Urinary bladder (tissue), 4 donors: ENCODE results near the gene ITPK1. TPM values are rescaled to one million over a fixed set of nuclear protein-coding genes. Genes with fewer than 3 reads are reported as not detected.

Experiments
- DNase-seq: peaks from one replicate; pipeline ENCODE4 v3.0.0-alpha.2; 2015; ENCODE audit errors: extremely low spot score
- H3K27ac ChIP-seq: one replicate; pipeline ENCODE4 v1.5.1; 2013; ENCODE audit warnings: low read depth, mild to moderate bottlenecking, moderate library complexity
- H3K36me3 ChIP-seq: one replicate; pipeline ENCODE4 v1.6.1; 2013; ENCODE audit warnings: mild to moderate bottlenecking, moderate library complexity; ENCODE audit not compliant: insufficient read depth
- H3K4me1 ChIP-seq: one replicate; pipeline ENCODE4 v1.6.1; 2013; ENCODE audit warnings: mild to moderate bottlenecking, moderate library complexity; ENCODE audit not compliant: insufficient read depth
- H3K4me3 ChIP-seq: one replicate; pipeline ENCODE4 v1.5.1; 2013; ENCODE audit warnings: low read depth, low read length
- WGBS: extraction: QIAGEN DNeasy Blood & Tissue Kit; methylation state at CpG from one replicate; pipeline ENCODE4 v1.1.7; 2013; 5-methylcytosine and 5-hydroxymethylcytosine counted together
- polyA plus RNA-seq: library from polyadenylated mRNA; stranded (reverse); fragments of 200-250 nt; gene quantifications from one replicate; pipeline ENCODE4 v1.2.3, GENCODE V29; 2013
- total RNA-seq: library from RNA; depleted of rRNA; stranded (reverse); fragments of >200 nt; gene quantifications from one replicate; pipeline ENCODE4 v1.2.3, GENCODE V29; 2014
- donor health status: healthy with polysubstance abuse.
- donor health status: healthy.

ITPK1 gene
- total and polyA plus RNA-seq, 2 donors = 15.8 to 109 TPM

DNA sequence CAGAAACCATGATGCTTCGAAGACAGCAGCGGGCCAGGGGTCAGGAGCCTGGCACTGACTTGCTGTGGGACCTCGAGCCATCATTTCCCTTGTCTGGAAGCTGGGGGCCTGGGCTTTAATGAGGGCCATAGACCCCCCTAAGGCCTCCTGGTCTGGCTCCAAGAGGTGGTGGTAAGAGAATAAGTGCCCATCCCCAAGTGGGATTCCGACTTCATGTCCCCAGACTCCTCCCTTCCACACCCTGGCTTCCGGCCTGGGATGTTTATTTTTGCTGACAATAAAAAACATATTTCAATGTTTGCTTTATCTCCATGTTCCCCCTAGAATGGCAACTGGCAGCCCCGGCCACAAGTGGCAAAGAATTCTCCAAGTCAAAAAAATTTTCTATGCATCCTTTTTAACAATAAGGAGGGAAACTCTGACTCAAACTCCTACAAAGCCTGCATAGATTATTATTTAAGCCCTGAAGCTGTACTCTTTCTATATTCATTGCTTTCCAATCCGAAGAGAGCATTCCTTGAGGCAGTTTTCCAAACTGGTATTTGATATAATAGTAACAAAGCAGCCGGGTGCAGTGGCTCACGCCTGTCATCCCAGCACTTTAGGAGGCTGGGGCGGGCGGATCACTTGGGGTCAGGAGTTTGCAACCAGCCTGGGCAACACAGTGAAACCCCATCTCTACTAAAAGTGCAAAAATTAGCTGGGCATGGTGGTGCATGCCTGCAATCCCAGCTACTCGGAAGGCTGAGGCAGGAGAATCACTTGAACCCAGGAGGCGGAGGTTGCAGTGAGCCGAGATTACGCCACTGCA lies 84.0 kb downstream of the ITPK1 start:
- Histone ChIP-seq H3K4me1 (no peaks in the 10 kb centered on the region), H3K27ac (no peak overlapping the region), H3K36me3 (no peaks in the 10 kb centered on the region), H3K4me3 (no peak overlapping the region)
- 74% methylated on average over 15 of the region's 15 CpGs for WGBS
- no peak for DNase-seq

DNA sequence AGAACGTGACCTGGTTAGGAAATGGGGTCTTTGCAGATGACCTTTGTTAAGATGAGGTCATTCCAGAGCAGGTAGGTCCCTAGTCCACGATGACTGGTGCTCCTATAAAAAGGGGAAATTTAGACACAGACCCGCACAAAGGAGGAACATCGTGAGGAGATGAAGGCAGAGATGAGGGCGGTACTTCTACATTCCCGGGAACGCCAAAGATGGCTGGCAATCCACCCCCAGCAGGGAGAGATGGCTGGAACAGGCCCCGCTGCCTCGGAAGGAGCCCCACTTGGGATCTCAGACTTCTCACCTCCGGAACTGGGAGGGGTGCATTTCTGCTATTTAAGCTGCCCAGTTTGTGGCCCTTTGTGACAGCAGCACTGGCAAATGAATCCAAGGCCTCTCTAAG lies 85.0 kb downstream of the ITPK1 start:
- no peak for DNase-seq
- Histone ChIP-seq H3K4me3 (no peak overlapping the region), H3K27ac (no peak overlapping the region), H3K4me1 (no peaks in the 10 kb centered on the region), H3K36me3 (no peaks in the 10 kb centered on the region)
- 87% methylated on average over 10 of the region's 10 CpGs for WGBS

DNA sequence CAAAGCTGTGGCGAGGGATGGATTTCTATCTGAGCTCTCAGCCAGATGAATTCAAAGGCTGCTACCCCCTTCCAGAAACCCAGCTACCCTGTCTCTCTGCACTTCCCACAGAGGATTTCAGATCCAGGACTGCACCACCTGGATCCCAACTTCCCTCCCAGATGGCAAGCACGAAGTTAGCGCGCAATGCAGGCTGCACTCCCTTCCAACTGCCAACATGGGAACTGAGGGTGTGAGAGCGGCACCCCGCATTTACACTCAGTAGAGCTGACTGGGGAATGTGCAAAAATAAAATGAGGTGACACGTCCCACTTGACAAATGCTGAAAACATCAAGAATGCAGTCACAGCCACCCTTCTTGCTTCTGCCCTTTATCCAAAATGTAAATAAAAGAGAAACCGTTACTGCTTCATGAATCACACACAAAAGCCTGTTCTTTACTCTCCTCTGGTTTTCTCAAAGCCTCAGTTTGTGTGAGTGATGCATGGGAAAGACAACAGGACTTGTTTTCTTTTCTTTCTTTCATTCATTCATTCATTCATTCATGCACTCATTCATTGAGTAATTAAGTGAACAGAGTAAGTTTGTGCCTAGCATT lies 85.7 kb downstream of the ITPK1 start:
- DNase-seq = no peak
- H3K36me3 ChIP-seq = no peaks in the 10 kb centered on the region
- no peak overlapping the region for H3K4me3 ChIP-seq
- no peak overlapping the region for H3K27ac ChIP-seq
- WGBS = 87% methylated on average over 8 of the region's 8 CpGs
- no peaks in the 10 kb centered on the region for H3K4me1 ChIP-seq

DNA sequence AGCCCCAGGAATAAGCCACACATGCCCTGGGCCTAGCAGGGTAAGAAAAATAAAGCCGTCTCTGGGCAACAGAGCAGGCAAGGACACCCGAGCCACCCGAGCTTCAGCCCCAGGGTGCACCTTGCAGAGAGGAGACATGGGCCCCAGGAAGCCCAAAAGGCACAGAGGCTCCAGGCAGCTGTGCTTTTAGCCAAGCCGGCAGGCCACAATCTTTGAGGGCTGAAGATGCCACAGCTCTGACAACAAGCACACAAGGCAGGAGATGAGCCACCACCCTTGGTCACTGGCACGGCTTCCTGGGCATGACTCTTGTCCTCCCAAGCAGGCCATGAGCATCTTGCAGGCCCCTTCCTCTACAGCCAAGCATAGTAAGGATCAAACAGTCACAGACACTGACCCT lies 86.3 kb downstream of the ITPK1 start:
- Histone ChIP-seq H3K4me3 (no peak overlapping the region), H3K36me3 (no peaks in the 10 kb centered on the region), H3K4me1 (no peaks in the 10 kb centered on the region), H3K27ac (no peak overlapping the region)
- no peak for DNase-seq
- 93% methylated on average over 5 of the region's 5 CpGs for WGBS

DNA sequence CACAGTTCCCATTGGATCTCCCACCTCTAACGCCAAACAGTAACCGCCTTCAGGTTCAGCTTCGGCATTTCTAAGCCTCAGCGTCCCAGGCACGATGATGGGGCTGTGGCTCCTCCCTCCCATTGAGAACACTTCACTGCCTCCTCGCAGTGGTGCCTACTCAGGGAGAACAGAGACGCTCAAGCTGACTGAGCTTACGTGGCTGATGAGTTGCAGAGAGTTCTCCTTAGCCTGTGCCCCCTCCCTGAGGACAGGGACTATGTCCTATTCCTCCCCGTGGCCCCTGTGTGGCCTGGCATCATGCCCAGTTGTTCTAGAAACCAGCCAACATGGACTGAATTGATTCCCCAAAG lies 87.0 kb downstream of the ITPK1 start:
- Histone ChIP-seq H3K36me3 (no peaks in the 10 kb centered on the region), H3K27ac (no peak overlapping the region), H3K4me1 (no peaks in the 10 kb centered on the region), H3K4me3 (no peak overlapping the region)
- no peak for DNase-seq
- WGBS = 86% methylated on average over 9 of the region's 9 CpGs

DNA sequence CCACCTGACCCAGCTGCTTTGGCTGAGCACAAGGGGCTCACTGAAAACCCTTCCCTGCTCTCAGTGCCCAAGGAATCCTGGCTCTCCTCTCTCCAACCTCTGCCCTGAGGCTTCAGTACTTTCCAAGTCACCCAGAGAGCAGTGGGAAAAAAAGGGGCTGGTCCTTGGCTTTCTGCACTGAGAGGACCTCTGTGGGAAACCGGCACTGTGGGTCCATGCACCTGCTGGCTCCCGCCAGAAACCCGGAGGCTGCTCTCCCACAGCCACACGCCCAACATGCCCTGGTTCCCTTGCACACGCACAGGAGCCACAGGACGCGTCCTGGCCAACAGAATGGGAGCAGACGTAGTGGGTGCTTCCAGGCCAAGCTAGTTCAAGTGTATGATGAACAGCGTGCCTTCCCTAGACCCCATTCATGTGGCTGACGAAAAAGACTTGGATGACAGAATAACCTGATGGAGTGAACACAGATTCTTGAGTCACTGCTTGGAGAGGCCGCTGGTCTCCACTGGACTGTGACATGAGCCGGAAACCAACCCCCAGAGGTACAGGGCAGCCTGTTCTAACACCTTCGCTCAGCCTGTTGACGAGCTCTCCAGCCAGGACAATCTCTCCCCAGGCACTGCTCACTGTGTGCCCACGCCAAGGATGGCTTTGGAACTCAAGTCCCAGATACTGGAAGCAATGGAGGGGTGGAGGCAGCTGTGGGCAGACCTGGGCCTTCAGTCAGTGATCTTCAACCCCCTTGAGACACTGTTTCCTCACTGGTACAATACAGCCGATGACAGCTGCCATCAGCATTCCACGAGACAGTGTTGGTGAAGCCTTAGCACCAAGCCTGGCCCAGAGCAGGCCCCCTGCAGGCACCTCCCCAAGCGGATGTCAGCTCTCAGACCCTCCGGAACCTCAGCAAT lies 87.7 kb downstream of the ITPK1 start:
- H3K27ac ChIP-seq = no peak overlapping the region
- no peaks in the 10 kb centered on the region for H3K4me1 ChIP-seq
- H3K36me3 ChIP-seq = no peaks in the 10 kb centered on the region
- no peak for DNase-seq
- WGBS = 96% methylated on average over 19 of the region's 19 CpGs
- H3K4me3 ChIP-seq = no peak overlapping the region

DNA sequence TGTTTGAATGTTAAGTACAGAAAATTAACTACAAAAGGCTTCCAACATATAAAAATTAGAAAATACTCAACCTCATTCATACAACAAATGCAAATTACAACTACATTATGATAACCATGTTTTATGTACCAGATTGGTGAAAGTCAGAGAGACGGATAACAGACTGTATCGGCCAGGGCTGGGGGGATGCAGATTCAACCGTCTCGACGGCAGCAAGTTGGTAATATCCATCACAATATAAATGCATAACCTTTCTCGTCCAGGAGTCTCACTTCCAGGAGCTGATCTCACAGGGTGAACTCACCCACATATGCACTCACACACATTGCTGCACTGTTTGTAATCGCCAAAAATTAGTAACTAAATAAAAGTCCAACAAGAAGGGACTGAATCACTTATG lies 89.4 kb downstream of the ITPK1 start:
- Histone ChIP-seq H3K4me3 (no peak overlapping the region), H3K4me1 (no peaks in the 10 kb centered on the region), H3K27ac (no peak overlapping the region), H3K36me3 (no peaks in the 10 kb centered on the region)
- WGBS = 90% methylated on average over 7 of the region's 7 CpGs
- DNase-seq = no peak

DNA sequence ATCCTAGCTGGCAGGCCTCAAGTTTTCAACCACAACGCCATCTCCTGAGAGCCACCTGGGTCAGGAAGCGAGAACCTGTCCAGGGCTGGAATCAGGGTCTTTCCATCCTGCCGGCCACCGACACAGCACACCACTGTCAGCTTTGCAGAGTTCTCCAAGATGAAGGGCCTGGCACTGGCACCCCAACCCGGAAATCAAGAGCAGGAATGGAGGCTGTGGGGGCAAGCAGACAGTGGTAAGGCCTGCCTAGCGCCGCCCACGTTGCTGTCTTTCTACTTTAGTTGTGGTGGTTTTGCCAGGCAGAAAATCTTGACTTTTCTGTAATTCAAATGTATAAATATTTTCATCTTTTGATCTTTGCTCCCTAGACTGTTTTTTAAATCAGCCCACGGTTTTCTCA lies 90.7 kb downstream of the ITPK1 start:
- DNase-seq = no peak
- Histone ChIP-seq H3K36me3 (no peaks in the 10 kb centered on the region), H3K27ac (no peak overlapping the region), H3K4me3 (no peak overlapping the region), H3K4me1 (no peaks in the 10 kb centered on the region)
- WGBS = 84% methylated on average over 9 of the region's 9 CpGs

DNA sequence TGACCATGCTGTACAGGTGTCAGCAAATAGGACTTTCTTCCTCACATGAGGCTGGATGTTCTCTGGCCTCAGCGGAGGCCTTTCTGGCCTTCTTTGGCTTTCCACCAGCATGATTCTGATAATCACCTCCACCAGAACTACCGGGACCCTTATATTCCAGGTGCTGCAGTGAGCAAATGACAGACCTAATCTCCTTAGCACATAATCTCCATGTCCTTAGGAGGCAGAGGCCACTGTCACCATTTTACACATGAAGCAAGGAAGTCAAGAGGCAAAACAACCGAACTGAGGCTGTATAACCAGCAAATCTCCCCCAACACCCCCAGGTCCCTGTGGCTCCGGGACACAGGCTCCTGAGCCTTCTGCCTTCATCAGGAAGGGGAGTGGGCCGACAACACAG lies 91.2 kb downstream of the ITPK1 start:
- 92% methylated on average over 5 of the region's 5 CpGs for WGBS
- no peak overlapping the region for H3K27ac ChIP-seq
- H3K36me3 ChIP-seq = no peaks in the 10 kb centered on the region
- no peak overlapping the region for H3K4me3 ChIP-seq
- H3K4me1 ChIP-seq = no peaks in the 10 kb centered on the region
- no peak for DNase-seq

DNA sequence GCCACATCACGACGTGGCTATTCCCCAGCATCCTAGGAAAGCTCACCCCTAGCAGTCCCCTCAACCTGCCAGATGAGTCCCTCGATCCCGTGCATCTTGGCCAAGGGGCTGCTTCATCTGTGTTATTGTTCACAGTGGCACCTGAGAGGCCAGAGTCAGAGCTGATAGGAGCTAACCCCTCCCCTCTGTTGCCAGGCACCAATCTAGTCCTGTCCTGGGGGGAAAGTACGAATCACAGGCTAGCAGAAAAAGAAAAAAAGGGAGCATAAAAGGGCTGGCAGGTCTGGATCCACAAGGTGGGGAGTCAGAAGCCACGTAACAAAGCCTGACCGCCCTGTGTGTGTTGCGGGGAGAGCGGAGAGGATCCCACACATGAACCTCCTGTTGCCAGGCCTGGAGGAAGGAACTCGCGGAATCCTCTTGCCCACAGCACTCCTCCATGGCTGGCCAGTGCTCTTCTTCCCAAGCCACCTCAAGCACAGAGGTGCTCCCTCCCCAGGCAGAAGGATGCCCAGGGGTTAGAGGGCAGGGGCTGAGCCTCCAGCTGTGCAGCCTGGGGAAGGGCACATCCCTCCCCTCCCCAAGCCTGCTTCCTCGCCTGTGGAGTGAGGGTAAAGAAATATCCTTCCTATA lies 91.8 kb downstream of the ITPK1 start:
- no peak overlapping the region for H3K27ac ChIP-seq
- H3K36me3 ChIP-seq = no peaks in the 10 kb centered on the region
- no peak for DNase-seq
- H3K4me3 ChIP-seq = no peak overlapping the region
- 78% methylated on average over 12 of the region's 12 CpGs for WGBS
- no peaks in the 10 kb centered on the region for H3K4me1 ChIP-seq

DNA sequence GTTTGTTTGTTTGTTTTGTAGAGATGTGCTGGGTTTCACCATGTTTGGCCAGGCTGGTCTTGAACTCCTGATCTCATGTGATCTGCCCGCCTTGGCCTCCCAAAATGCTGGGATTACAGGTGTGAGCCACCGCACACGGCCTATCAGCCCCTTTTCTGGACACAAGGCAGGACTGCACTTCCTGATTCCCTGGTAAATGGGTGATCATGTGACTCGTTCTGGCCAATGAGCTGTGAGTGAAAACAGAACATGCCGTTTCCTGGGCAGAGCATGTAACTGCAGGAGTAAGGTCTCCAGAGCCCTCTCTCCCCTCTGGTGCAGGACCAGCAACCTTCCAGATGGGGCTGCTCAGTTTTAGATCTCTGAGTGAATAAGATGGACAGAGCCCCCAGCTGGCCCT lies 92.7 kb downstream of the ITPK1 start:
- Histone ChIP-seq H3K4me1 (no peaks in the 10 kb centered on the region), H3K4me3 (no peak overlapping the region), H3K36me3 (no peaks in the 10 kb centered on the region), H3K27ac (no peak overlapping the region)
- 88% methylated on average over 5 of the region's 5 CpGs for WGBS
- no peak for DNase-seq

DNA sequence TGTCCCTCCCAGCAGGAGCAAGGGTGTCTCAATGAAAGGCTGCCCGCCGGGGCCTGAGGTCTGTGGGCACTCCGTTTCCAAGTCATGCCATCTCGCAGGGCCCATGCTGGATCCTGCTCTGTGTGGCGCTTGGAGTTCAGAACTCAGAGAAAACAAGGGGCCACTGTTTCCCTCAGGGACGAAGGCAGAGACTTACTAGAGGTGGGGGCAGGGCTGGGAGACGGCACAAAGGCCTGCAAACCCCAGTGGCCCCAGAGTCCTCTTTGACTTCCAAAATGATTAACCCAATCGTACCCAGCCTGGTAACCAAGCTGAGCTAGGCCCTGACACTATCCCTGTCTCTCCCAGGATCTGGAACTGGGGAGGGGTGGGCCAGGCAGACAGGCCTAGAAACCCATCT lies 95.8 kb downstream of the ITPK1 start:
- H3K4me3 ChIP-seq = no peak overlapping the region
- H3K4me1 ChIP-seq = no peaks in the 10 kb centered on the region
- no peak overlapping the region for H3K27ac ChIP-seq
- WGBS = 69% methylated on average over 8 of the region's 8 CpGs
- no peak for DNase-seq
- no peaks in the 10 kb centered on the region for H3K36me3 ChIP-seq

DNA sequence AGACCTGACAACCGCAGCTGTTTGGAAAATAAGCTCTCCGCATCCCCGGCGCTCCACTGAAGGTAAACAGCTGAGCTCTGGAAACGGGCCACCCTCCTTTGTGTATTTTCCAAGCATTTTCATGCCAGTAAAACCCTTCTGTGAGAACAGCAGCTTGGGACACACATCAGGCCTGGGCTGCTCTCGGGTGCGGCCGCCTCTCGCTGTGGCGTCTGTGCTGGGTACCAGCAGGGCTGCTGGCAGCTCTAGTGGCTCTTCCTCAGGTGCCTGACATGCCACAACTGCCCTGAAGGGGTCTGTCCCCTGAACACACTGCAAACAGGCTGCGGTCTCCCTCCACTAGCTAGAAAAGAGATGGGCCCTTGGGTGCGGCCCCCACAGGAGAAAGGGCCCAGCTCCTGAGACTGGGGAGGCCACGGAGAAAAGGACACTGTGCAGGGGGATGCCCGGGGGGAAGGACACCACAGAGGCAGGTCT lies 96.3 kb downstream of the ITPK1 start:
- H3K4me3 ChIP-seq = no peak overlapping the region
- DNase-seq = no peak
- no peaks in the 10 kb centered on the region for H3K36me3 ChIP-seq
- no peaks in the 10 kb centered on the region for H3K4me1 ChIP-seq
- whole genome bisulfite sequencing = 50% methylated on average over 14 of the region's 14 CpGs
- H3K27ac ChIP-seq = no peak overlapping the region
